Heart right ventricle (tissue), 16 donors: ENCODE results near the gene HOXD1. TPM values are rescaled to one million over a fixed set of nuclear protein-coding genes. Genes with fewer than 3 reads are reported as not detected.

Source experiments
- ATAC-seq, 8 donors: fragments of 200-7000 bp; cut with Tn5 transposase; one replicate each; pipeline ENCODE4 v1.9.1; 2020; ENCODE audit warnings: mild to moderate bottlenecking in 8 of 8, moderate library complexity in 8 of 8, moderate number of reproducible peaks in 1 of 8
- DNase-seq, 2 donors: peaks; one replicate each; pipeline ENCODE4 v3.0.0-alpha.2; 2020
- H3K27ac ChIP-seq, 10 donors: fragments of 200-600 bp; sonication (generic) in 2 of 10; one replicate each; pipeline versions ENCODE4 v1.5.0 to v1.8.0; 2020 to 2022; ENCODE audit warnings: mild to moderate bottlenecking in 3 of 10
- H3K27me3 ChIP-seq, 7 donors: fragments of 200-600 bp; one replicate each; pipeline ENCODE4 v1.8.0; 2021 to 2022; ENCODE audit warnings: mild to moderate bottlenecking in 2 of 7
- H3K36me3 ChIP-seq, 9 donors: fragments of 200-600 bp; sonication (generic) in 1 of 9; one replicate each; pipeline versions ENCODE4 v1.5.0 to v1.8.0; 2020 to 2022; ENCODE audit warnings: mild to moderate bottlenecking in 2 of 9
- H3K4me1 ChIP-seq, 9 donors: fragments of 200-600 bp; sonication (generic) in 1 of 9; one replicate each; pipeline versions ENCODE4 v1.5.0 to v1.8.0; 2020 to 2022; ENCODE audit warnings: mild to moderate bottlenecking in 4 of 9
- H3K4me3 ChIP-seq, 10 donors: fragments of 200-600 bp; sonication (generic) in 2 of 10; one replicate each; pipeline versions ENCODE4 v1.5.0 to v1.8.0; 2020 to 2022; ENCODE audit warnings: mild to moderate bottlenecking in 7 of 10, moderate library complexity in 2 of 10
- H3K9me3 ChIP-seq, 11 donors: fragments of 200-600 bp in 10 of 11; sonication (generic) in 2 of 11; one replicate each; pipeline versions ENCODE4 v1.5.0 to v1.8.0; 2013 to 2022; ENCODE audit warnings: mild to moderate bottlenecking in 2 of 11, control low read depth in 1 of 11, moderate library complexity in 1 of 11
- CTCF ChIP-seq, 9 donors: fragments of 200-600 bp; sonication (generic) in 2 of 9; IDR thresholded peaks; one replicate each; pipeline versions ENCODE4 v1.5.0 to v1.8.0; 2021 to 2022; ENCODE audit warnings: antibody characterized with exemption in 9 of 9, mild to moderate bottlenecking in 5 of 9, moderate library complexity in 1 of 9
- WGBS, 2 donors: extraction: QIAGEN DNeasy Blood & Tissue Kit; methylation state at CpG; one replicate each; pipeline ENCODE4 v1.1.7; 2013; ENCODE audit warnings: inconsistent platforms in 1 of 2; 5-methylcytosine and 5-hydroxymethylcytosine counted together
- intact Hi-C, 10 donors: fragments of 100-400 bp; cut with DNase I; formaldehyde crosslinking; loops; one replicate each; pipeline versions ENCODE4 v1.11.1 to v1.14.2; 2022
- polyA plus RNA-seq, 2 donors: library from polyadenylated mRNA; stranded (reverse); fragments of 200-250 nt; gene quantifications; one replicate each; pipeline ENCODE4 v1.2.3, GENCODE V29; 2013
- total RNA-seq, 10 donors: library from RNA; stranded (reverse); fragmentation: NEBNext Ultra II Directional in 3 of 10; extraction: Animal tissue kit (Norgen Biotek cat#: 25700) in 3 of 10; gene quantifications; one replicate each; pipeline versions ENCODE4 v1.2.1 to v1.2.4, GENCODE V29; 2021 to 2023
- donor health status: Arrhythmogenic right ventricular cardiomyopathy.
- donor health status: ischemic (EF 13 %, LVEDD 7.1; RV severe dilation, severe dysfunction).
- donor health status: healthy with polysubstance abuse.
- donor health status: DM: no; HTN: yes; CAD: no.
- donor health status: DM: no; HTN: no; CAD: no.
- donor health status: ischemic (EF 25% LVEDD 6.9; RV normal size, moderate dysfunction).
- donor health status: ischemic (EF 25% LVEDD 5.7; RV mildly dilated, moderate dysfunction).
- donor health status: healthy.
- donor health status: DM: yes; HTN: yes; CAD: no.
- donor health status: Ischemic cardiomyopathy.
- donor health status: ischemic (EF 35%, LVEDD 5.7; RV mildly dilated, moderate dysfunction).
- donor health status: nonischemic (EF 11% LVEDD 7.7; RV severe dilation, severe dysfunction).
- donor health status: DM: yes; HTN: yes; CAD: no.
- donor health status: PGD.
- donor health status: ischemic (EF 29% LVEDD 5.4; RV normal size, mild dysfunction).
- donor health status: nonischemic (EF 23%, LVEDD 6.1; RV moderate dilation, normal function).

The HOXD1 gene
- total and polyA plus RNA-seq, 12 donors, result 0.03 to 0.23 (median 0.17) TPM; not detected in 8

- no peak for ATAC-seq
- peaks cover 79 to 100% (median 100%) of the 10 kb centered on the region in 7 donors for H3K27me3 ChIP-seq
- H3K36me3 ChIP-seq, result no peaks in the 10 kb centered on the region
Observed at GRCh38 chr2:176160986-176161824, 27.3 kb upstream of the HOXD1 start.

GRCh38 chr2:176161825-176162626 lies 26.4 kb upstream of the HOXD1 start:
- H3K27ac ChIP-seq, result no peak overlapping the region
- WGBS, 2 donors, result 4 to 13% methylated on average over 22 of the region's 22 CpGs
- DNase-seq (no peak), ATAC-seq (no peak)
- no peak for TF ChIP-seq CTCF (IDR thresholded peaks at IDR 0.05)
- intact Hi-C loops, result no loop called here
- peaks cover 73 to 100% (median 100%) of the 10 kb centered on the region in 7 donors for H3K27me3 ChIP-seq
- H3K9me3 ChIP-seq, result no peaks in the 10 kb centered on the region
- H3K36me3 ChIP-seq, result no peaks in the 10 kb centered on the region
- no peak overlapping the region for H3K4me3 ChIP-seq
- peaks cover 7 to 50% (median 26%) of the 10 kb centered on the region in 9 donors for H3K4me1 ChIP-seq

More at GRCh38 chr2:176160986-176161824, 27.3 kb upstream of the HOXD1 start:
- Histone ChIP-seq H3K4me3 (peak overlapping the region in 2 of 10 donors; percentile 20 to 37), H3K9me3 (no peaks in the 10 kb centered on the region), H3K4me1 (peaks cover 7 to 54% (median 29%) of the 10 kb centered on the region in 9 donors), H3K27ac (no peak overlapping the region)
- no peak for DNase-seq
- WGBS, 2 donors, result 13 to 25% methylated on average over 22 of the region's 22 CpGs
- intact Hi-C loops, result no loop called here
- TF ChIP-seq CTCF (IDR thresholded peaks at IDR 0.05), result no peak

GRCh38 chr2:176162911-176163671 lies 25.4 kb upstream of the HOXD1 start:
- Histone ChIP-seq H3K4me3 (no peak overlapping the region), H3K4me1 (peaks cover 7 to 40% (median 19%) of the 10 kb centered on the region in 9 donors), H3K9me3 (no peaks in the 10 kb centered on the region), H3K27me3 (peaks cover 64 to 100% (median 100%) of the 10 kb centered on the region in 7 donors), H3K27ac (no peak overlapping the region), H3K36me3 (no peaks in the 10 kb centered on the region)
- DNase-seq (no peak), ATAC-seq (no peak)
- TF ChIP-seq CTCF (IDR thresholded peaks at IDR 0.05), result no peak
- 7 to 17% methylated on average over 29 of the region's 29 CpGs for WGBS, 2 donors
- intact Hi-C loops, result no loop called here

GRCh38 chr2:176163672-176164056 lies 24.8 kb upstream of the HOXD1 start:
- no peak for TF ChIP-seq CTCF (IDR thresholded peaks at IDR 0.05)
- H3K27me3 ChIP-seq, result peaks cover 59 to 100% (median 100%) of the 10 kb centered on the region in 7 donors
- 10 to 18% methylated on average over 12 of the region's 12 CpGs for WGBS, 2 donors

More at GRCh38 chr2:176163672-176164056, 24.8 kb upstream of the HOXD1 start:
- ATAC-seq (no peak), DNase-seq (no peak)
- H3K4me1 ChIP-seq, result peaks cover 7 to 38% (median 19%) of the 10 kb centered on the region in 9 donors
- H3K36me3 ChIP-seq, result no peaks in the 10 kb centered on the region
- H3K4me3 ChIP-seq, result no peak overlapping the region
- no peak overlapping the region for H3K27ac ChIP-seq
- intact Hi-C loops, result no loop called here
- no peaks in the 10 kb centered on the region for H3K9me3 ChIP-seq
